ENCODE data around the gene COA3. TPM values are rescaled to one million over a fixed set of nuclear protein-coding genes. Genes with fewer than 3 reads are reported as not detected.

The COA3 gene
- polyA plus RNA-seq, 1 donor (not counting 4 experiments of a cell fraction or from before 2014, with no cell fraction given), result 97.8 TPM

DNA sequence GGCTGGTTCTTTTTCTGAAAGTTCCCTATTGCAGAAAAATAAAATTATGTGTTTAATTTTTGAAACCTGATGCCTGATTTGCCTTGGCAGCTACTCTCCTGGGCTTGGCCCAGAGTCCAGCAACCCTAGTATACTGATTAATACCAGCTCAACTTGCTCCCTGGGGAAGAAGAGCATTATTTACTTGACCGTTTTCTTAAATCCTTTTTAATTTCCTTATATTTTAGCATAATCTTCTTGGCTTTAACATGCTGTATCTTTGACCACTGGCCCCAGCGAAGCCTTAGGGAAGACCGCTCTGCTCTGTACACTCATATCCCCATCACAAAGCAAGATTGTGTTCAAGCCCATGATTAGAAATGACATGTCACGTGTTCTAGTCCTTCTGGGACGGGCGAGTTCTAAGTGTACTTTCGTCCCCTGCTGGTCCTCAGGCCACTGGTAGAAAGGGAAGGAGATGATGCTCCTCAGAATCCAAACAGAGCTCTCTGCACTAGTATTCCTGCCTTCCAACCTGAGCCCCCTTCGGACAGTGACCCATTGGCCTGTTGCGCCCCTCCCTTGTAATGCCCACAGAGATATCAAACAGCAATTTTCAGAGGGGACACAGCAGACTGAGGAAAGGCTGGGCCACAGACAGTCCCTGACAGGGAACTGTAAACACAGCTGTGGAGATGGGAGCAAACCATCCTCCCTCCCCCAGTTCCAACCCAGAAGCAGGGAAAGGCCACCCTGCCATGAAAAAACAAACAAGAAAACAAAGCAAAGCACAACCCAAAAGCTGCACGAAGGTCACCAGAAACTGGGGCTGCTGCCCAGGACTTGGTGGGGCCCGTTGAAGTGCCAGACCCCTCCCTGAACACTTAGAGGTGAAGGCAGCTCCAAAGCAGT is 49.4 kb downstream of the COA3 start:
- Histone ChIP-seq H3K36me3 (ENCODE audit: control insufficient read depth in 2 of 2, extremely low read depth in 1 of 2, insufficient read depth in 2 of 2, low read length in 2 of 2) (no peaks in the 10 kb centered on the region), H3K27ac (ENCODE audit: control insufficient read depth, insufficient read depth, low read length) (no peak overlapping the region), H3K4me2 (ENCODE audit: control insufficient read depth, extremely low read depth, insufficient read depth, low read depth, low read length) (no peak overlapping the region), H3K9ac (ENCODE audit: control insufficient read depth, extremely low read depth, insufficient read depth, low read length) (no peak overlapping the region), H3K4me3 (ENCODE audit: control insufficient read depth in 2 of 3, extremely low read depth in 1 of 3, insufficient read depth in 2 of 3, low read depth in 1 of 3, low read length in 3 of 3) (no peak overlapping the region), H3K9me3 (ENCODE audit: control insufficient read depth, low read depth, low read length) (no peaks in the 10 kb centered on the region), H2AFZ (ENCODE audit: control insufficient read depth, low read length) (no peak overlapping the region), H3K27me3 (ENCODE audit: control insufficient read depth, extremely low read depth, insufficient read depth, low read length) (no peaks in the 10 kb centered on the region), H4K20me1 (ENCODE audit: control insufficient read depth, extremely low read depth, insufficient read depth, low read length) (no peaks in the 10 kb centered on the region), H3K4me1 (ENCODE audit: control insufficient read depth, extremely low read depth, insufficient read depth, low read length) (peaks cover 1% of the 10 kb centered on the region), H3K9me1 (ENCODE audit: control insufficient read depth, extremely low read depth, insufficient read depth, low read length) (no peaks in the 10 kb centered on the region), H3K79me2 (ENCODE audit: control insufficient read depth, insufficient read depth, low read length) (no peaks in the 10 kb centered on the region)
- FAIRE-seq (no peak), DNase-seq (ENCODE audit: low read depth, low spot score) (no peak)
- dilution Hi-C loops (cut with MboI; ENCODE audit: extremely low pct_ligation_motif_present, low sequenced_read_pairs), result no loop called here
- TF ChIP-seq EZH2 (IDR thresholded peaks at IDR 0.05; ENCODE audit: low read length) (no peak), CTCF (optimal IDR thresholded peaks at IDR 0.05 in 1 of 3, IDR thresholded peaks at IDR 0.05 in 1 of 3, conservative IDR thresholded peaks at IDR 0.05 in 1 of 3; ENCODE audit: extremely low read depth in 1 of 3, insufficient read depth in 2 of 3, low read length in 3 of 3) (no peak)

DNA sequence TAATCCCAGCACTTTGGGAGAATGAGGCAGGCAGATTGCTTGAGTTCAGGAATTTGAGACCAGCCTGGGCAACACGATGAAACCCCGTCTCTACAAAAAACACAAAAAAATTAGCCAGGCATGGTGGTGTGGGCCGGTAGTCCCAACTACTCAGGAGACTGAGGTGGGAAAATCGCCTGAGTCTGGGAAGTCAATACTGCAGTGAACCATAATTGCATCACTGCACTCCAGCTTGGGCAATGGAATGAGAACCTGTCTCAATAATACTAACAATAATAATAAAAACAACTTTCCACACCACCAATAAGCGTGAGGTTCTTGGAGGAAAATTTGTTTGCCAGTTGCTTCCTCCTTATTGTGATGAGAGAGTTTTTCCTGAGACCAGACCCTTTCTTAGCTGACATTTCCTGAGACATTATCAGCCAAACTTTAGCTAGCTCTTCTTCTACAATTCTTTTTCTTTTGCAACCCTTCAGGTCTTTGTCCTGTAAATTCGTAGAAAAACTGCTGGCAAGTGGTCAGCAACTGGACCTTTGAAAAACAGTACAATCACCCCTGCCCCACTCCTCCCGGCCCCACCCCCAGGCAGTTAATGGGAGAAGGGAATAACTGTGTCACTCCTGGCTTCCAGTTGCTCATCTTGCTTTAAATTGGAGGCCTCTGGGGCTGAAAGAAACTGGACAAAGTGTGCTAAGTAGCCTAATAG is 50.1 kb downstream of the COA3 start:
- dilution Hi-C loops (cut with MboI; ENCODE audit: extremely low pct_ligation_motif_present, low sequenced_read_pairs), result no loop called here
- H4K20me1 ChIP-seq (ENCODE audit: control insufficient read depth, extremely low read depth, insufficient read depth, low read length), result no peaks in the 10 kb centered on the region
- H3K9me1 ChIP-seq (ENCODE audit: control insufficient read depth, extremely low read depth, insufficient read depth, low read length), result no peaks in the 10 kb centered on the region
- H3K9me3 ChIP-seq (ENCODE audit: control insufficient read depth, low read depth, low read length), result no peaks in the 10 kb centered on the region
- FAIRE-seq (no peak), DNase-seq (ENCODE audit: low read depth, low spot score) (no peak)
- H3K27ac ChIP-seq (ENCODE audit: control insufficient read depth, insufficient read depth, low read length), result no peak overlapping the region
- TF ChIP-seq CTCF (optimal IDR thresholded peaks at IDR 0.05 in 1 of 3, IDR thresholded peaks at IDR 0.05 in 1 of 3, conservative IDR thresholded peaks at IDR 0.05 in 1 of 3; ENCODE audit: extremely low read depth in 1 of 3, insufficient read depth in 2 of 3, low read length in 3 of 3) (no peak), EZH2 (IDR thresholded peaks at IDR 0.05; ENCODE audit: low read length) (no peak)
- no peak overlapping the region for H2AFZ ChIP-seq (ENCODE audit: control insufficient read depth, low read length)
- no peak overlapping the region for H3K4me2 ChIP-seq (ENCODE audit: control insufficient read depth, extremely low read depth, insufficient read depth, low read depth, low read length)
- peaks cover 8% of the 10 kb centered on the region for H3K4me1 ChIP-seq (ENCODE audit: control insufficient read depth, extremely low read depth, insufficient read depth, low read length)
- H3K79me2 ChIP-seq (ENCODE audit: control insufficient read depth, insufficient read depth, low read length), result peaks cover 5% of the 10 kb centered on the region
- H3K4me3 ChIP-seq (ENCODE audit: control insufficient read depth in 2 of 3, extremely low read depth in 1 of 3, insufficient read depth in 2 of 3, low read depth in 1 of 3, low read length in 3 of 3), result no peak overlapping the region
- H3K36me3 ChIP-seq (ENCODE audit: control insufficient read depth in 2 of 2, extremely low read depth in 1 of 2, insufficient read depth in 2 of 2, low read length in 2 of 2), result no peaks in the 10 kb centered on the region
- H3K9ac ChIP-seq (ENCODE audit: control insufficient read depth, extremely low read depth, insufficient read depth, low read length), result no peak overlapping the region
- H3K27me3 ChIP-seq (ENCODE audit: control insufficient read depth, extremely low read depth, insufficient read depth, low read length), result no peaks in the 10 kb centered on the region

Small RNA genes within 50 kb of the gene (small RNA-seq; reads per million reads assigned to genes)
- 0 reads per million in 3 experiments for gene HMGN2P15 (ENCODE audit: insufficient read length in 3 of 3, low read depth in 3 of 3, low replicate concordance in 1 of 3)
- 0 to 0.07 (median 0) reads per million in 3 experiments for gene MIR6781 (ENCODE audit: insufficient read length in 3 of 3, low read depth in 3 of 3, low replicate concordance in 1 of 3)

Other genes with a start within 250 kb of the COA3 start
- gene HSD17B1, start 245.8 kb downstream of the COA3 start, polyA plus RNA-seq, result 3.6 to 14.7 TPM (median 5.3 TPM) in 3 replicates
- gene COASY, start 236.6 kb downstream of the COA3 start, polyA plus RNA-seq, result 25.9 to 49.8 TPM (median 26.2 TPM) in 3 replicates
- 39.2 to 45.1 TPM (median 39.5 TPM) in 3 replicates for gene MLX, start 231.6 kb downstream of the COA3 start, polyA plus RNA-seq
- 2.4 to 7.8 TPM (median 7.7 TPM) in 3 replicates for gene PSMC3IP, start 221.0 kb downstream of the COA3 start, polyA plus RNA-seq
- 25.2 to 49.5 TPM (median 32.5 TPM) in 3 replicates for gene RETREG3, start 189.3 kb downstream of the COA3 start, polyA plus RNA-seq
- gene TUBG1, start 189.0 kb downstream of the COA3 start, polyA plus RNA-seq, result 35.1 to 141 TPM (median 54.8 TPM) in 3 replicates
- gene TUBG2, start 139.4 kb downstream of the COA3 start, polyA plus RNA-seq, result 13.5 to 17.8 TPM (median 14.5 TPM) in 3 replicates
- gene PLEKHH3, start 121.7 kb downstream of the COA3 start, polyA plus RNA-seq, result 3.1 to 10.7 TPM (median 4.9 TPM) in 3 replicates
- gene CCR10, start 116.9 kb downstream of the COA3 start, polyA plus RNA-seq, result 0.02 to 0.05 TPM (median 0.03 TPM) in 3 replicates
- gene CNTNAP1, start 116.2 kb downstream of the COA3 start, polyA plus RNA-seq, result 0.46 to 2.0 TPM (median 0.71 TPM) in 3 replicates
- gene EZH1, start 53.7 kb downstream of the COA3 start, polyA plus RNA-seq, result 13.6 to 18.4 TPM (median 18.3 TPM) in 3 replicates
- gene RAMP2, start 37.5 kb downstream of the COA3 start, polyA plus RNA-seq, result 0.19 TPM in 1 of 3 replicates, not detected in the others
- 122 to 141 TPM (median 133 TPM) in 3 replicates for gene VPS25, start 25.3 kb downstream of the COA3 start, polyA plus RNA-seq
- 0.03 to 0.10 TPM (median 0.04 TPM) in 3 replicates for gene WNK4, start 18.1 kb downstream of the COA3 start, polyA plus RNA-seq
- gene CNTD1, start 157 bp upstream of the COA3 start, polyA plus RNA-seq, result not detected in 3 replicates
- 71.6 to 94.2 TPM (median 89.8 TPM) in 3 replicates for gene BECN1, start 25.6 kb upstream of the COA3 start, polyA plus RNA-seq
- 108 to 257 TPM (median 190 TPM) in 3 replicates for gene PSME3, start 34.7 kb upstream of the COA3 start, polyA plus RNA-seq
- gene AOC2, start 45.9 kb upstream of the COA3 start, polyA plus RNA-seq, result 0.73 to 1.5 TPM (median 0.94 TPM) in 3 replicates
- gene AOC3, start 52.5 kb upstream of the COA3 start, polyA plus RNA-seq, result 0.18 to 0.30 TPM (median 0.22 TPM) in 3 replicates
- gene G6PC1, start 102.1 kb upstream of the COA3 start, polyA plus RNA-seq, result not detected in 3 replicates
- gene AARSD1, start 165.8 kb upstream of the COA3 start, polyA plus RNA-seq, result 38.5 to 49.3 TPM (median 45.0 TPM) in 3 replicates
- 0.19 to 0.44 TPM (median 0.37 TPM) in 3 replicates for gene PTGES3L, start 181.4 kb upstream of the COA3 start, polyA plus RNA-seq
- 10.8 to 12.8 TPM (median 11.1 TPM) in 3 replicates for gene RUNDC1, start 181.9 kb upstream of the COA3 start, polyA plus RNA-seq
- gene RPL27, start 199.7 kb upstream of the COA3 start, polyA plus RNA-seq, result 4,091 to 7,614 TPM (median 7,074 TPM) in 3 replicates
- gene IFI35, start 208.1 kb upstream of the COA3 start, polyA plus RNA-seq, result 22.0 to 34.8 TPM (median 27.6 TPM) in 3 replicates
- 151 to 186 TPM (median 183 TPM) in 3 replicates for gene VAT1, start 223.7 kb upstream of the COA3 start, polyA plus RNA-seq
- gene RND2, start 226.5 kb upstream of the COA3 start, polyA plus RNA-seq, result 0.12 to 0.20 TPM (median 0.15 TPM) in 3 replicates

Data from keratinocyte (primary cell).